HG02970 (cell line): ENCODE results near the gene PTPN3.

Experiments used
- ATAC-seq: cut with Tn5 transposase; IDR thresholded peaks from one replicate; pipeline ENCODE4 v1.9.1; 2021; ENCODE audit warnings: mild to moderate bottlenecking, moderate library complexity, moderate number of reproducible peaks; ENCODE audit not compliant: unreplicated experiment, low FRiP score

PTPN3 gene

DNA sequence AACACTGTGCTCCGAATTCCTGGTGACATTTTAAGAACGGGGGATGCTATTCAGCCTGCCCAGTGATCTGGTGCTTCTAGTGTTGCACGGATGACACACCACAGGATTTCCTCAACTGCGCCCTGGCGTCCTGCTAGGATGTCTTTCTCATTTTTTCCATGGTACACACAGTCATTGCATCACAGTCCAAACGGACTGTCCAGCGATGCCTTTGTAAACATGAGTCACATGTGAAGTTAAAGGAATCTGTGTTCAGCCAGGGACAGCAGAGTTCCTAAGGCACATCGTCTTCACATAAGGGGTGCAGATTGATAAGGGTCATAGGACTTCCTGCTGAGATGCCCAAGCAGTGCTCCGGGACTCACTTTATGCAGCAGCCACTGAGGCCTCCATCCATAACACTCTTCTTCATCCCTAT lies 9.3 kb upstream of the PTPN3 start:
- ATAC-seq = no peak

DNA sequence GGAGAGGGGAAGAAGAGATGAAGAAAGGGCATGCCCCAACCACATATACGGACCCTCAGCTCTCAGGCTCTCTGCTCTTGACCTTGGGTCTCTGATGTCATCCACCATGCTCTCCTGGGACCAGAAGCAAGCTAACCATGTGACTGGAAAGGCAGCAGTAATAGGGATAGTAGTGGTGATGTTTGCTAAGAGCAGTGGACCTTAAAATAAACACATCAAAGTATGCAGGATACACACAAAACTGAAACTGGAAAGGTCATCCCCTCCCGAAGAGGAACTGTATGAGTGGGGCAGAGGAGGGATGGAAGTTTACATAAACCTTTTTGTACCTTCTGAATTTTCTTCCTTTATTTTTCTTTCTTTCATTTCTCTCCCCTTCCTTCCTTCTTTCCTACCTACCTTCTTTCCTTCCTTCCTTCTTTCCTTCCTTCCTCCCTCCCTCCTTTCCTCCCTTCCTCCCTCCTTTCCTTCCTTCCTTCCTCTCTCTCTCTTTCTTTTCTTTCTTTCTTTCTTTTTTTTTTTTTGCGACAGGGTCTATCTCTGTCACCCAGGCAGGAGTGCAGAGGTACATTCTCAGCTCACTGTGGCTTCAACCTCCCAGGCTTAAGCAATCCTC lies 8.1 kb upstream of the PTPN3 start:
- no peak for ATAC-seq

GRCh38 chr9:109504689-109505088 lies 6.6 kb upstream of the PTPN3 start:
- no peak for ATAC-seq

DNA sequence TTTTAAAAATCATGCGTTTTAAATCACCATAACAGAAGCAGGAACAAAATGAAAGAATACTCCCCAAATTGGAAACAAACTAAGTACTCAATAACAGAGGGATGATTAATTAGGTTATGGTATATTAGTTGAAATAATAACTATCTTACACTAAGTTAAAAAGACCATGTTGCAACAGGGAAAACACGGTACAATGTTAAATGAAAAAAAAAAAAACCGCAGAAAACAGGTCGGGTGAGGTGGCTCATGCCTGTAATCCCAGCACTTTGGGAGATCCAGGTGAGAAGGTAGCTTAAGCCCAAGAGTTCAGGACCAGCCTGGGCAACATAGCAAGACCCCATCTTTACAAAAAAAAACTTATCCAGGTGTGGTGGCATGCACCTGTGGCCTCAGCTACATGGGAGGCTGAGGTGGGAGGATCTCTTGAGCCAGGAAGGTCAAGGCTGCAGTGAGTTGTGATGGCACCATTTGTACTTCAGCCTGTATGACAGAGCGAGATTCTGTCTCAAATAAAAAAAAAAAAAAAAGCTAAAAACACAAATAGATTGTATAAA lies 2.4 kb upstream of the PTPN3 start:
- ATAC-seq = no peak

DNA sequence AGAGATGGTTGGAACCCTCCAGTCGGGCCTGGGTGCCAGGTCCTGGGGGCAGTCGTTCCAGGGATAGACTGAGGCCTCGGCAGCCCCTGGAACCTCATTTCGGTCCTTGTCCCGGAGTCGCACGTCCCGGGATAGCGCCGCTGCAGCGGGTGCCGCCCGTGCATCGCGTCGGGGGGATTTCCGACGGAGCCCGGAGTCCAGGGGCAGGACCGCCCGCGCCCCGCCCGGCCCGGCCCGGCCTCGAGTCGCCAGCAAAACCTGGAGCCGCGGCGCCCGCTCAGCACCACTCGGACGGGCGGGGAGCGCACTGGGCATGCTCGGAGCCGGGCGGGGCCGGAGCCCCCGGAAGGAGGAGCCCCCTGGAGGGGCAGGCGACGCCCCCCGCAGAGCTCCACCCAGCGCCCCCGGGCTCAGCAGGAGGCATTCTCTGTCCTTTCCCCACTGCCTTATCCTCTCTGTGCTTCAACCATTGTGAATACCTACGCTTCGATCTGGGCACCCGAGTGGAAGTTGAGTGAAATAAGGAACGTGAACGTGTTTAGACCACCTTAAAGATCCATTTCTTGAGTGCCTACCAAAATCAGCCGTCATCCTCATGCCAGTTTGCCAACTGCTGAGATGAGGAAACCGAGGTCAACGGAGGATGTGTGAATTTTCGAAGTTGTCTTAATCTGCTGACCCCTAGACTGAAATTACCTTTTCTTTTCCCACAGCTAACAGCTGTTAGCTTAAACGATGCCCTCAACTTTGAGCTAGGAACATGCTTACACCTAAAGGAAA lies 1.7 kb upstream of the PTPN3 start:
- no peak for ATAC-seq

DNA sequence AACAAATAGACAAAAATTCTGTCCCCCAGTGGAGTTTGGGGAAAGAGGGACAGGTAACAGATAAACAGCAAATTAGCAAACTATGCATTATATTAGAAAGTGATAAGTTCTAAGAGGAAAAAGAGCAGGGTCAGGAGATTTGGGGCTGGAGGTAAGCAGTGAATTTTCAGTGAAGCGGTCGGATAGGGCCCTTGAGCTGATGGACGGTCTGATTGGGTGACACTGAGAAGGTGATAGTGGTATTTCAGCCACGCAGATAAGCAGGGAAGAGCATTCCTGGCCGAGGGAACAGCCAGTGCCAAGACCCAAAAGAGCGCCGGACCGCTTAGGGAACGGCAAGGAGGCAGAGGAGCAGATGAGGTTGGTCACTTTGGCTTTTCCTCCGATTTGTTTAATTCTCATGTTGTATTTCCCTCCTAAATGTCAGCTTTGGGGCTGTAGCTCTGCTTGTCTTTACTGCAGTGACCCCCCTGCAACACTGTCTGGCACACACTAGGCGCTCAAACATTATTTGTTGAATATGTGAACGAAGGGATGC lies 1.1 kb upstream of the PTPN3 start:
- no peak for ATAC-seq

DNA sequence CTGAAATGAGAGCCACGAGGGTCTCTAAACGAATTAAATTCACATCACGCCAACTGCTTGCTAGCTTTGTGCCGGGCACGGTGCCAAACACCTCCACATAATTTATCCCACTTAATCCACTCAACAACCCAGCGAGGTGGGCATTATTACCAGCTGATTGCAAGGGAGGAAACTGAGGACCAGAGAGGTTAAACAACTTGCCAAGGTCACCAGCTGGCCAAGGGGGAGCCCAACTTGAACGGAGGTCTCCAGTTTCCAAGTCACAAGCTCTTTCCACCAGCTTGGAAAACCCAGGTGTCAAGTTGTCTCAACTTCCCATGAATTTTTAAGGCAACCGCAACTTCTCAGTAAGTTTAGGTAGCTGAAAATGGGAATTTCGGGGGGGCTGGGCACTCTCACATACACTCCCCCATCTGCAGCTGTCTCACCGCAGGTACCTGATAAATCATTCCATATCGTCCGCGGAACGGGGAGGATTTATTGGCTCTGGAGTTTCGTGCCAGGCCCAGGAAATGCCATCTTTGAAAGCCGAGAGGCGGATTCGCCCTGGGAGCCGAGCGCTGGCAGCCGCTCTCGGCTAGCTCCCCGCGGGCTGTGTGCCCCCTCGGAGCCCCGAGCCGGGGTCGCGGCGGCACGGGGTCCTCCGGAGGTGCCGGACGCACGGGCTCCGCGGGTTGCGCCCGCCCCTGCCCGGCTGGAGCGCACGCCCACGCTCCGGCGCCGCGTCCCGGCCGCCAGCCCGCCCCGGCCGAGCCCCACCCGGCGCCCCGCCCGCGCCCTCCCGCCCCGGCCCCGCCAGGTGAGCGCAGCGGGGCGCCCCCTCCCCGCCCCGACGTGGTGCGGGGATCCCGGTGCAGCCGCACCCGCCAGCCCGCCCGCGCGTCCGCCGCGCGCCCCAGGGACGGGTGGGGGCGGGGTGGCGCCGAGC lies 617 bp downstream of the PTPN3 start:
- no peak for ATAC-seq

GRCh38 chr9:109496841-109497225 lies 1.3 kb downstream of the PTPN3 start:
- ATAC-seq = no peak

- no peak for ATAC-seq
Measured at GRCh38 chr9:109496218-109496617, 1.9 kb downstream of the PTPN3 start.

DNA sequence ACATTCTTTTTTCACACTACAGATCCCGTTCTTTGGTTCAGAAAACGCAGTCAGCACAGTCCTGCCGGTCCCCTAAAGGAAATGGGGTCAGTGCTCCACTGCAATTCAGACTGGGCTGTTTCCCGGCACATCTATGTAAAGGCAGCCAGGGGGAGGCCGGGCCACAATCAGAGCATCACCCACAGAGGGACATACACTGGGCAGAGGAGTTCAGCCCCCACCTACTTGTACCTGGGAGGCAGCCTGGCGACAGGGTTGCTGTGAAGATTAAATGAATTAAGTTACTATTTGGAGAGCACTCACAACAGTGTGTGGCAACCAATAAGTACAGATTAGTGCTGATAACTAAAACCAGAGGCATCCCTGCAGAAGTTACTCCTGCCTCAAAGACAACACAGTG lies 4.5 kb downstream of the PTPN3 start:
- ATAC-seq = no peak

DNA sequence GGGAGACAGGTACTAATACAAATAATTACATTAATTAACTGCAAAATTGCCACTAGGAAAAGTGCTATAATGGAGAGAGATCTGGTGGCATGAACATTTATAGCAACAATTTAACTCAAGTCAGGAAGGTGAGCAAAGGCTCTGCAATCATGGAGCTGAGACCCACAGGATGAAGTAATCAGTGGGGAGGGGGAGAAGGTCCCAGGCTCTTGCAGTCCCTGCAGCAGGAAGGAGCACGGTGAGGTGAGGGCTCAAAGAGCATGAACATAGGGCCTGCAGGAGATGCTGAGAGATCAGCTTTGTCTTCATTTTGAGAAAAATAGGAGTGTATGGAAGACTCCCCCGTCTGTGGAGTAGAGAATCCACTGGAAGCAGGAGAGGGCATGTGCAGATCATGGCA lies 6.5 kb downstream of the PTPN3 start:
- no peak for ATAC-seq

- no peak for ATAC-seq
Measured at GRCh38 chr9:109488791-109489492, 9.2 kb downstream of the PTPN3 start.

DNA sequence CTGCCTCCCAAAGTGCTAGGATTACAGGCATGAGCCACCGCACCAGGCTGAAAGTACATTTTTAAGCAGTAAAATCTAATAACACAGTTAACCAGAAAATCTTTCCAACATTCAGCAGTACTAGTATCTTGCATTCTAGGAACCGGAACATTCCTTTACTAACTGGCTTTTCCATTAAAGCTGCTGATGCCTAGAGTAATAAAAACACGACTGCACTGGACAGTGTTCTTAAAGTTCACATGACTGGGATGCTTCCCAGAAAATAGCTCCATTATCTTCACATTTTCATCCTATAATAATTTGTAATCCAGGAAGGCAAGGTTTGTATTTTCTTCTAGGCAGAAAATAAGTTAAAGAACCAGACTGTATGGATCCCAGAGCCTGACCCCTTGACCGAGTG lies 9.8 kb downstream of the PTPN3 start:
- ATAC-seq = no peak

DNA sequence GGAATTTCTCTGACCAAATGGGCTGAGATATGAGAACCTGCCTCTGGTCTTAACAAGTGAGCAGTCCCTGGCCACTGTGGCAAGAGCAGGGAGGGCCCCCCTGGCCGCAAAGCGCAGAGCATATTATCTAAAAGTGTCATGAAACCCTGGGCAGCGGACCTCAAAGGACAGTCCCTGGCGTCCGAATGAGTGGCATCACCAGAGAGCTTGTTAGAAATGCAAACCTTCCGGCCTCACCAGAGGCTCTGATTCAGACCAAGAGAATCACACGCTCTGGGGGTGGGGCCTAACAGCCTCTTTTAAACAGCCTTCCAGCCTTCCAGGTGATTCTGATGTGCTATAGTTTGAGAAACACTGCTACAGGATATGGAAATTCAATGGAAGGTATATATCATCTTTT lies 10.9 kb downstream of the PTPN3 start:
- ATAC-seq = no peak

DNA sequence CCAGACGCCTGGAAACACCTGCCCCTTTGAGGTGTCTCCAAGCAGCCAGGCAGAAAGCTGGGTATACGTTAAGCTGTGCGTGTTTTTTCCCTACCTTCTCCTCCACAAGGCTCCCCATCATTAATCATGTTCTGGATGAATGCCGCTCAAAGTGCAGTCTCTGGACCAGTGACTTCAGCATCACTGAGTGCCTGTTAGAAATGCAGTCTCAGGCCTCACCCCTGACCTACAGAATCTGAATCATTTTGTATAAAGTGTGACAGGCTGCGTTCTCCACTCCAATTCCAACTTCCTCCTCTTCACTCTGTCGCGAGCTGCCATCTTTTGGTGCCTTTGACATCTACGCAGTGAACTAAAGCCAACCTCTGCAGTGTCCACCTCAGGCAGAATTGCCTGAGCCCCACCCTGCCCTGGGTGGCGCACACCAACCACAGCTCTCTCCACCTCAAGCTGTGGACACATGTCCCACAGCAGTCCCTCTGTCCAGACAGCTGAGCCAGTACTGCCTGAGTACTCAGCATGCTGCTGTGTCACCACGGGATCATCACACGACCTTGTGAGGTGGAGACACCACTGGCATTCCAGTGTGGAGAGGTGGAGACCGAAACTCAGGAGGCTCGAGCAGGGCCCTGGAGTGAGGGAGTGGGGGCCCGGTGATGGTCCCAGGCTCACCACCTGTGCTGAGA lies 14.2 kb downstream of the PTPN3 start:
- no peak for ATAC-seq

GRCh38 chr9:109482391-109482916 lies 15.7 kb downstream of the PTPN3 start:
- ATAC-seq = no peak

- no peak for ATAC-seq
Measured at GRCh38 chr9:109481856-109482255, 16.3 kb downstream of the PTPN3 start.

GRCh38 chr9:109479822-109480221 lies 18.3 kb downstream of the PTPN3 start:
- ATAC-seq = no peak

- no peak for ATAC-seq
Measured at GRCh38 chr9:109478665-109479380, 19.3 kb downstream of the PTPN3 start.
